GM18868 (cell line): ENCODE data around the gene CNDP2.

Experiments
- ATAC-seq: cut with Tn5 transposase; IDR thresholded peaks from one replicate; pipeline ENCODE4 v1.9.1; 2021; ENCODE audit warnings: mild to moderate bottlenecking, moderate library complexity; ENCODE audit not compliant: unreplicated experiment

Gene CNDP2

GRCh38 chr18:74495581-74496507 is at the start of gene CNDP2:
TSS of gene CNDP2 (plus strand) at chr18:74496363. CDS start at chr18:74499974, 3,611 bp downstream.
- ATAC-seq = peak; percentile 71

- no peak for ATAC-seq
Measured at GRCh38 chr18:74446631-74447403, 49.3 kb upstream of the CNDP2 start.

GRCh38 chr18:74447404-74448152 is 48.6 kb upstream of the CNDP2 start:
- ATAC-seq = no peak

- no peak for ATAC-seq
Measured at GRCh38 chr18:74450626-74451025, 45.5 kb upstream of the CNDP2 start.

- no peak for ATAC-seq
Measured at GRCh38 chr18:74451148-74451547, 45.0 kb upstream of the CNDP2 start.

- ATAC-seq = no peak
Measured at GRCh38 chr18:74453016-74453566, 43.1 kb upstream of the CNDP2 start.

- ATAC-seq = no peak
Measured at GRCh38 chr18:74453642-74454198, 42.4 kb upstream of the CNDP2 start.

- ATAC-seq = no peak
Measured at GRCh38 chr18:74454279-74454751, 41.8 kb upstream of the CNDP2 start.

- no peak for ATAC-seq
Measured at GRCh38 chr18:74455386-74455785, 40.8 kb upstream of the CNDP2 start.

- ATAC-seq = no peak
Measured at GRCh38 chr18:74456017-74456348, 40.2 kb upstream of the CNDP2 start.

GRCh38 chr18:74456349-74457042 is 39.7 kb upstream of the CNDP2 start:
- no peak for ATAC-seq

GRCh38 chr18:74457043-74457724 is 39.0 kb upstream of the CNDP2 start, which contains the start of gene DIPK1C:
TSS of gene DIPK1C (minus strand) at chr18:74457308. CDS start at chr18:74457259, 49 bp downstream.
- ATAC-seq = no peak

- ATAC-seq = no peak
Measured at GRCh38 chr18:74457725-74458421, 38.3 kb upstream of the CNDP2 start.

- ATAC-seq = no peak
Measured at GRCh38 chr18:74459889-74460288, 36.3 kb upstream of the CNDP2 start.

GRCh38 chr18:74460825-74461224 is 35.3 kb upstream of the CNDP2 start:
- no peak for ATAC-seq

GRCh38 chr18:74463254-74463653 is 32.9 kb upstream of the CNDP2 start:
- no peak for ATAC-seq

- ATAC-seq = no peak
Measured at GRCh38 chr18:74463983-74464382, 32.2 kb upstream of the CNDP2 start.

- no peak for ATAC-seq
Measured at GRCh38 chr18:74465775-74466174, 30.4 kb upstream of the CNDP2 start.
